B cell (primary cell): ENCODE data around the gene GEMIN7. TPM values are rescaled to one million over a fixed set of nuclear protein-coding genes. Genes with fewer than 3 reads are reported as not detected.

Experiments
- ATAC-seq: fragments of 200-7000 bp; cut with Tn5 transposase; one replicate; pipeline ENCODE4 v1.10.0; 2021; ENCODE audit warnings: low read depth, mild to moderate bottlenecking, moderate number of reproducible peaks, moderate library complexity
- CTCF ChIA-PET: fragments of 350-600 bp; sonication (Branson Sonifier 250); formaldehyde crosslinking; loops from one replicate; lab custom pipeline; 2021; ENCODE audit warnings: antibody characterized with exemption, inconsistent platforms; lab: Charles Lee
- POLR2A ChIA-PET: fragments of 350-600 bp; sonication (Branson Sonifier 250); formaldehyde crosslinking; loops from one replicate; lab custom pipeline; 2021; ENCODE audit warnings: antibody characterized with exemption; lab: Charles Lee
- DNase-seq: peaks from one replicate; pipeline ENCODE4 v3.0.0; 2013
- H2AFZ ChIP-seq: 2 replicates; pipeline ENCODE4 v1.6.1; 2012; ENCODE audit warnings: mild to moderate bottlenecking, low read depth, low read length; ENCODE audit not compliant: insufficient read depth, poor library complexity, severe bottlenecking
- H3K27ac ChIP-seq, 2 donors: 1 replicate in 1 of 2; 2 replicates in 1 of 2; pipeline ENCODE4 v1.5.1; 2012 to 2013; ENCODE audit warnings: low read length in 2 of 2, mild to moderate bottlenecking in 2 of 2, moderate library complexity in 1 of 2
- H3K27me3 ChIP-seq, 4 experiments: fragments of 200-600 bp in 1 of 4; sonication (generic) in 1 of 4; replicated peaks in 1 of 4; 1 replicate in 2 of 4; 2 replicates in 2 of 4; pipeline versions ENCODE4 v1.6.1 to v1.7.0; 2013 to 2016; ENCODE audit warnings: low read length in 3 of 4, mild to moderate bottlenecking in 2 of 4, mixed read lengths in 1 of 4, moderate library complexity in 1 of 4; ENCODE audit not compliant: insufficient read depth in 4 of 4, control insufficient read depth in 3 of 4; ENCODE audit errors: control extremely low read depth in 1 of 4
- H3K36me3 ChIP-seq, 2 experiments: replicated peaks in 1 of 2; 1 replicate in 1 of 2; 2 replicates in 1 of 2; pipeline versions ENCODE4 v1.6.1 to v1.7.1; 2013; ENCODE audit warnings: low read length in 1 of 2; ENCODE audit not compliant: insufficient read depth in 2 of 2, control insufficient read depth in 1 of 2; ENCODE audit errors: control extremely low read depth in 1 of 2, extremely low read depth in 1 of 2
- H3K4me1 ChIP-seq, 2 donors: fragments of 200-600 bp in 1 of 2; sonication (generic) in 1 of 2; 1 replicate in 1 of 2; 2 replicates in 1 of 2; pipeline versions ENCODE4 v1.5.1 to v1.6.1; 2013 to 2017; ENCODE audit warnings: low read length in 2 of 2; ENCODE audit not compliant: control insufficient read depth in 2 of 2, insufficient read depth in 2 of 2
- H3K4me2 ChIP-seq: replicated peaks from 2 replicates; pipeline ENCODE3; 2012; ENCODE audit warnings: mild to moderate bottlenecking, low read depth, low read length; ENCODE audit not compliant: poor library complexity, severe bottlenecking
- H3K4me3 ChIP-seq, 5 experiments: fragments of 200-600 bp in 1 of 5; sonication (generic) in 1 of 5; 1 replicate in 3 of 5; 2 replicates in 2 of 5; pipeline versions ENCODE4 v1.5.1 to v1.7.0; 2011 to 2016; ENCODE audit warnings: low read length in 4 of 5, mild to moderate bottlenecking in 4 of 5, low read depth in 2 of 5, control low read depth in 1 of 5, moderate library complexity in 1 of 5; ENCODE audit not compliant: insufficient read depth in 1 of 5; ENCODE audit errors: control extremely low read depth in 1 of 5, extremely low read depth in 1 of 5
- H3K79me2 ChIP-seq: fragments of 200-600 bp; sonication (generic); one replicate; pipeline ENCODE4 v1.6.0; 2016; ENCODE audit warnings: low read length; ENCODE audit not compliant: control insufficient read depth, insufficient read depth
- H3K9ac ChIP-seq: fragments of 200-600 bp; sonication (generic); 2 replicates; pipeline ENCODE4 v1.6.1; 2017; ENCODE audit warnings: mild to moderate bottlenecking, low read length, moderate library complexity
- H3K9me3 ChIP-seq, 3 donors: one replicate each; pipeline versions ENCODE4 v1.6.1 to v1.7.1; 2013; ENCODE audit warnings: low read length in 2 of 3; ENCODE audit not compliant: control insufficient read depth in 2 of 3, insufficient read depth in 1 of 3; ENCODE audit errors: control extremely low read depth in 1 of 3
- H4K20me1 ChIP-seq: 2 replicates; pipeline ENCODE4 v1.6.0; 2012; ENCODE audit warnings: mild to moderate bottlenecking, low read length; ENCODE audit not compliant: insufficient read depth, control insufficient read depth, poor library complexity, severe bottlenecking
- H3K27ac Mint-ChIP-seq: one replicate; pipeline ENCODE4 v1.8.0; 2021; ENCODE audit warnings: mixed read lengths
- H3K27me3 Mint-ChIP-seq: one replicate; pipeline ENCODE4 v1.8.0; 2021; ENCODE audit warnings: mixed read lengths
- H3K4me1 Mint-ChIP-seq: one replicate; pipeline ENCODE4 v1.8.0; 2021; ENCODE audit warnings: mixed read lengths
- H3K4me3 Mint-ChIP-seq: one replicate; pipeline ENCODE4 v1.8.0; 2021; ENCODE audit warnings: mixed read lengths
- H3K9me3 Mint-ChIP-seq: one replicate; pipeline ENCODE4 v1.8.0; 2022; ENCODE audit warnings: mixed read lengths; ENCODE audit not compliant: insufficient read depth
- EZH2 ChIP-seq: IDR thresholded peaks from 2 replicates; pipeline ENCODE4 v1.6.1; 2012; ENCODE audit warnings: borderline replicate concordance, low read depth, mild to moderate bottlenecking, moderate library complexity, low read length; ENCODE audit not compliant: insufficient read depth, poor library complexity, severe bottlenecking
- WGBS: methylation state at CpG from one replicate; pipeline ENCODE4 v1.1.5; 2013; ENCODE audit warnings: missing lambda C conversion rate; ENCODE audit not compliant: insufficient coverage; 5-methylcytosine and 5-hydroxymethylcytosine counted together
- intact Hi-C: fragments of 100-400 bp; cut with micrococcal nuclease; formaldehyde crosslinking; loops from one replicate; pipeline ENCODE4 v1.10.0; 2022
- polyA plus RNA-seq: library from polyadenylated mRNA; depleted of rRNA; stranded (reverse); fragments of >200 nt; gene quantifications from 2 replicates; pipeline ENCODE4 v1.2.3, GENCODE V29; 2012
- total RNA-seq, 2 donors: library from RNA; stranded (reverse); fragments of 120-200 nt in 1 of 2; gene quantifications; 1 replicate in 1 of 2; 2 replicates in 1 of 2; pipeline versions ENCODE4 v1.2.3 to v1.2.4, GENCODE V29; 2013 to 2022
- TF ChIP-seq, protein P1 (sequence below): fragments of 200-600 bp; IDR thresholded peaks from one replicate; pipeline ENCODE4 v1.8.0; 2022; ENCODE audit warnings: antibody characterized with exemption, mild to moderate bottlenecking

The GEMIN7 gene
- total and polyA plus RNA-seq, 2 donors (not counting 1 experiment from before 2014, with no cell fraction given): 43.0 to 89.4 TPM

GRCh38 chr19:45112111-45112827 lies 33.2 kb downstream of the GEMIN7 start:
- Histone ChIP-seq H3K27me3 (no peaks in the 10 kb centered on the region), H3K4me3 (no peak overlapping the region), H3K9me3 (no peaks in the 10 kb centered on the region), H3K4me1 (peaks cover 24 to 51% of the 10 kb centered on the region in 2 donors), H3K79me2 (peaks cover 98% of the 10 kb centered on the region), H3K36me3 (no peaks in the 10 kb centered on the region), H2AFZ (no peak overlapping the region), H3K9ac (no peak overlapping the region), H4K20me1 (peaks cover 87% of the 10 kb centered on the region), H3K4me2 (no peak overlapping the region), H3K27ac (no peak overlapping the region)
- peaks cover 65% of the 10 kb centered on the region for H3K4me1 Mint-ChIP-seq
- H3K4me3 Mint-ChIP-seq: no peak overlapping the region
- no peaks in the 10 kb centered on the region for H3K9me3 Mint-ChIP-seq
- CTCF ChIA-PET: interaction anchor here (0.6 to 3.5 kb wide), 3 partner anchors 9 to 25 kb away, joined by 3 to 14 read pairs (median 5); no protein-coding TSS in a partner anchor
- H3K27ac Mint-ChIP-seq: no peak overlapping the region
- TF ChIP-seq, protein P1, sequence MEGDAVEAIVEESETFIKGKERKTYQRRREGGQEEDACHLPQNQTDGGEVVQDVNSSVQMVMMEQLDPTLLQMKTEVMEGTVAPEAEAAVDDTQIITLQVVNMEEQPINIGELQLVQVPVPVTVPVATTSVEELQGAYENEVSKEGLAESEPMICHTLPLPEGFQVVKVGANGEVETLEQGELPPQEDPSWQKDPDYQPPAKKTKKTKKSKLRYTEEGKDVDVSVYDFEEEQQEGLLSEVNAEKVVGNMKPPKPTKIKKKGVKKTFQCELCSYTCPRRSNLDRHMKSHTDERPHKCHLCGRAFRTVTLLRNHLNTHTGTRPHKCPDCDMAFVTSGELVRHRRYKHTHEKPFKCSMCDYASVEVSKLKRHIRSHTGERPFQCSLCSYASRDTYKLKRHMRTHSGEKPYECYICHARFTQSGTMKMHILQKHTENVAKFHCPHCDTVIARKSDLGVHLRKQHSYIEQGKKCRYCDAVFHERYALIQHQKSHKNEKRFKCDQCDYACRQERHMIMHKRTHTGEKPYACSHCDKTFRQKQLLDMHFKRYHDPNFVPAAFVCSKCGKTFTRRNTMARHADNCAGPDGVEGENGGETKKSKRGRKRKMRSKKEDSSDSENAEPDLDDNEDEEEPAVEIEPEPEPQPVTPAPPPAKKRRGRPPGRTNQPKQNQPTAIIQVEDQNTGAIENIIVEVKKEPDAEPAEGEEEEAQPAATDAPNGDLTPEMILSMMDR: no peak
- no peak for TF ChIP-seq EZH2
- DNase-seq (no peak), ATAC-seq (no peak)
- POLR2A ChIA-PET: interaction anchor here (0.5 kb wide), 1 partner anchor 69 kb away, joined by 3 read pairs; no protein-coding TSS in a partner anchor
- intact Hi-C loops: no loop called here
- no peaks in the 10 kb centered on the region for H3K27me3 Mint-ChIP-seq
- 98% methylated on average over 10 of the region's 11 CpGs for WGBS

- Histone ChIP-seq H3K4me3 (no peak overlapping the region), H3K9me3 (no peaks in the 10 kb centered on the region), H3K9ac (no peak overlapping the region), H3K4me1 (peaks cover 28 to 55% of the 10 kb centered on the region in 2 donors), H2AFZ (no peak overlapping the region), H4K20me1 (peaks cover 86% of the 10 kb centered on the region), H3K4me2 (peak overlapping the region; percentile 14), H3K27ac (no peak overlapping the region), H3K36me3 (no peaks in the 10 kb centered on the region), H3K79me2 (peaks cover 96% of the 10 kb centered on the region), H3K27me3 (no peaks in the 10 kb centered on the region)
- Mint-ChIP-seq H3K27ac (no peak overlapping the region), H3K4me3 (no peak overlapping the region), H3K4me1 (peaks cover 66% of the 10 kb centered on the region), H3K27me3 (no peaks in the 10 kb centered on the region), H3K9me3 (no peaks in the 10 kb centered on the region)
- no peak for DNase-seq
- intact Hi-C loops: no loop called here
- POLR2A ChIA-PET: no interaction called here
- no peak for ATAC-seq
- WGBS: 48% methylated on average over 7 of the region's 9 CpGs
- CTCF ChIA-PET: interaction anchor here (1.4 to 3.5 kb wide), 2 partner anchors 10 to 12 kb away, joined by 5 to 14 read pairs; no protein-coding TSS in a partner anchor
- TF ChIP-seq, protein P1: no peak
- TF ChIP-seq EZH2: no peak
Observed at GRCh38 chr19:45113628-45114027, 34.6 kb downstream of the GEMIN7 start.
